K562 (cell line): ENCODE measurements around the gene UCHL5. TPM values are rescaled to one million over a fixed set of nuclear protein-coding genes. Genes with fewer than 3 reads are reported as not detected.

ENCODE experiments used
- CBFB ChIP-seq: sonication (generic); formaldehyde crosslinking; IDR thresholded peaks from 2 replicates; pipeline ENCODE4 v1.4.0; 2020; ENCODE audit warnings: mild to moderate bottlenecking, missing genetic modification reagents
- CHD4 ChIP-seq: fragments of 200-600 bp; sonication (generic); IDR thresholded peaks from 3 replicates; pipeline ENCODE4 v1.6.1; 2012; ENCODE audit warnings: low read depth, mild to moderate bottlenecking, mixed read lengths, low read length, inconsistent platforms; ENCODE audit not compliant: insufficient read depth, insufficient replicate concordance, poor library complexity, severe bottlenecking
- DACH1 ChIP-seq: fragments of 450-650 bp; IDR thresholded peaks from 2 replicates; pipeline ENCODE4 v1.6.1; 2018; ENCODE audit not compliant: partially characterized antibody
- EGR1 ChIP-seq: fragments of 450-650 bp; conservative IDR thresholded peaks from 2 replicates; pipeline ENCODE4 v1.6.1; 2017; ENCODE audit warnings: mild to moderate bottlenecking
- GABPA ChIP-seq: fragments of 200-800 bp; sonication (Bioruptor generic); conservative IDR thresholded peaks from 2 replicates; pipeline ENCODE4 v1.6.1; 2016; ENCODE audit warnings: low read depth, missing genetic modification characterization, missing compliant biosample characterization
- HLTF ChIP-seq: fragments of 450-650 bp; IDR thresholded peaks from 2 replicates; pipeline ENCODE4 v1.6.1; 2016
- KDM5B ChIP-seq: fragments of 200-600 bp; sonication (generic); IDR thresholded peaks from 2 replicates; pipeline ENCODE4 v1.6.1; 2012; ENCODE audit warnings: low read depth, mild to moderate bottlenecking, moderate library complexity, low read length, control low read depth, inconsistent platforms; ENCODE audit not compliant: insufficient replicate concordance
- NCOA1 ChIP-seq: fragments of 450-650 bp; IDR thresholded peaks from 2 replicates; pipeline ENCODE4 v1.6.1; 2016; ENCODE audit warnings: low read depth
- POLR2A ChIP-seq: fragments of 450-650 bp; conservative IDR thresholded peaks from 2 replicates; pipeline ENCODE4 v1.6.1; 2016
- POLR2AphosphoS5 ChIP-seq: IDR thresholded peaks from 2 replicates; pipeline ENCODE4 v1.6.1; 2011; ENCODE audit warnings: mild to moderate bottlenecking, low read depth, low read length, moderate library complexity; ENCODE audit not compliant: control insufficient read depth, insufficient read depth
- RBM22 ChIP-seq: fragments of 200-400 bp; formaldehyde crosslinking; IDR thresholded peaks from 2 replicates; pipeline ENCODE4 v1.6.1; 2018; ENCODE audit warnings: low read length, low read depth; ENCODE audit not compliant: poor library complexity, severe bottlenecking
- RNF2 ChIP-seq: sonication (generic); IDR thresholded peaks from 2 replicates; pipeline ENCODE4 v1.6.1; 2016
- TAF7 ChIP-seq: fragments of 450-650 bp; IDR thresholded peaks from 2 replicates; pipeline ENCODE4 v1.6.1; 2016; ENCODE audit warnings: missing genetic modification characterization, missing compliant biosample characterization
- TAF9B ChIP-seq: fragments of 450-650 bp; IDR thresholded peaks from 2 replicates; pipeline ENCODE4 v1.6.1; 2018; ENCODE audit warnings: mild to moderate bottlenecking; ENCODE audit not compliant: partially characterized antibody
- TARDBP ChIP-seq: fragments of 450-650 bp; IDR thresholded peaks from 2 replicates; pipeline ENCODE4 v1.6.1; 2016
- WHSC1 ChIP-seq: IDR thresholded peaks from one replicate; pipeline ENCODE4 v1.6.1; 2012; ENCODE audit warnings: low read length, control low read depth, inconsistent platforms
- ZBTB9 ChIP-seq: fragments of 450-650 bp; formaldehyde crosslinking; IDR thresholded peaks from 2 replicates; pipeline ENCODE4 v1.4.0; 2020; ENCODE audit warnings: mild to moderate bottlenecking, moderate library complexity
- ZKSCAN3 ChIP-seq: fragments of 250-450 bp; sonication (Bioruptor Pico); IDR thresholded peaks from 2 replicates; pipeline ENCODE4 v1.4.0; 2020
- ZNF24 ChIP-seq: fragments of 450-650 bp; IDR thresholded peaks from 2 replicates; pipeline ENCODE4 v1.6.1; 2016
- ZNF282 ChIP-seq: sonication (generic); formaldehyde crosslinking; IDR thresholded peaks from 2 replicates; pipeline ENCODE4 v1.8.1; 2023; ENCODE audit warnings: missing genetic modification reagents
- ZZZ3 ChIP-seq: fragments of 450-650 bp; IDR thresholded peaks from 2 replicates; pipeline ENCODE4 v1.6.1; 2016; ENCODE audit warnings: antibody characterized with exemption, mild to moderate bottlenecking, moderate library complexity
- polyA plus RNA-seq, 8 experiments: library from polyadenylated mRNA; depleted of rRNA in 4 of 8; stranded (reverse) in 5 of 8; unstranded in 3 of 8; fragments of >200 nt; fragmentation: Nextera tagmentation in 2 of 8; fragmentation: Illumina TruSeq in 1 of 8; extraction: Ambion mirVana in 2 of 8; extraction: Trizol in 1 of 8; gene quantifications; 2 replicates each; pipeline versions ENCODE4 v1.2.1 to v1.2.3, GENCODE V29; 2011 to 2014; ENCODE audit warnings: inconsistent platforms in 1 of 8, missing spikeins in 1 of 8
- total RNA-seq, 7 experiments: library from RNA; depleted of rRNA in 6 of 7; stranded (reverse); fragments of >200 nt in 6 of 7; fragmentation: Illumina TruSeq in 2 of 7; extraction: Trizol in 2 of 7; gene quantifications; 2 replicates each; pipeline versions ENCODE4 v1.2.1 to v1.2.3, GENCODE V29; 2011 to 2021; ENCODE audit warnings: low replicate concordance in 1 of 7
- TF ChIP-seq, protein P1 (sequence below): sonication (generic); formaldehyde crosslinking; IDR thresholded peaks from 2 replicates; pipeline ENCODE4 v1.9.0; 2022; ENCODE audit warnings: mild to moderate bottlenecking, missing genetic modification reagents
- TF ChIP-seq, protein P2 (sequence below): fragments of 250-450 bp; sonication (Bioruptor Pico); IDR thresholded peaks from 2 replicates; pipeline ENCODE4 v1.8.0; 2022; ENCODE audit warnings: moderate library complexity, mild to moderate bottlenecking, inconsistent platforms
- TF ChIP-seq, protein P3 (sequence below), 3 experiments: fragments of 200-800 bp in 1 of 3; sonication (Bioruptor generic) in 1 of 3; sonication (generic) in 1 of 3; formaldehyde crosslinking in 1 of 3; IDR thresholded peaks; 2 replicates each; pipeline versions ENCODE4 v1.6.1 to v1.8.0; 2016 to 2022; ENCODE audit warnings: mild to moderate bottlenecking in 2 of 3, missing compliant biosample characterization in 2 of 3, missing genetic modification characterization in 2 of 3, missing genetic modification reagents in 1 of 3
- TF ChIP-seq, protein P4 (sequence below): IDR thresholded peaks from 2 replicates; pipeline ENCODE4 v1.6.1; 2012; ENCODE audit warnings: low read depth, low read length, improper control_type of control experiment, borderline replicate concordance

The UCHL5 gene
- total and polyA plus RNA-seq, 9 of the 15 experiments (the other 6 are each of a cell fraction or from before 2014, with no cell fraction given), result 61.0 to 206 (median 122) TPM

DNA sequence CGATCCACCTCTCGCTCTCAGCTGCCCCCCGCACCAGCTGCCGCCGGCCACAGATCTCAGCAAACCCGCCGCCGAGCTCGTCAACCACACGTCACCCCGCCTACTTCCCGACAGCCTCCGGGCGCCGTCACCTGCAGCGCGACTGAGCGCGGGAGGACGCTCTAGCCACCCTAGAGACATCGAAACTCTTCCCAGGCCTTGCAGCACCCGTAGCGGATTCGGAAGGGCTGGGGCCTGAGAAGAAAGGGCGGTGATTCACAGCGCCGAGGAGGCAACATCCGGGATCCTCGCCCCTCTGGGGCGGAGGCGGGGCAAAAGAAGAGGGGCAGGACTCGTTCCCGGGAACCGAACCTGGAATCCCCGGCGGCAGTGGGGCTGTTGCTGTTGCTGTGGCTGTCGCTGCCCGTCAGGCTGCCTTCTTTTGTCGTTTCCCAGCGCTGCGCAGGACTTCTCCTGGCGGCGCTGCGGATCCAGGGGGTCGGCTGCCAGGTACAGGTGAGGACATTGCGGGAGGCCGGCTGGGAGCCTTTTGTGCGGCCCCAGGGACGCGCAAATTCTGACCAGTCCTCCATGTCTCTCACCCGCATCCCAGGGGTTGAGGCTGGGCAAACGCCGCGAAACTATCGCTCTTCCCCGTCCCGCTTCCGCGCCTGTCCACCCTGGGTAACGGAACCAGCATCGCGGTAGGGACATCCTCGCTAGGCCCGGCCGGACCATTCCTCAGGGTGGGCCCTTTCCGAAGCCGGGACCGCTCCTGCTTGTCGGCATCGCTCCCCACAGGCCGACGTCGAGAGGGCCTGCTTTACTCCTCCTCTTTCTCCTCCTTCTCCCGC is at the start of gene UCHL5, which contains the start of gene RO60 (continued):
- peak; percentile 40 for TF ChIP-seq TARDBP
- TF ChIP-seq POLR2A, result peak; percentile 98
- peak; percentile 86 for TF ChIP-seq POLR2AphosphoS5
- TF ChIP-seq ZZZ3, result peak; percentile 96
- TF ChIP-seq RNF2, result peak; percentile 96
- TF ChIP-seq, protein P1, sequence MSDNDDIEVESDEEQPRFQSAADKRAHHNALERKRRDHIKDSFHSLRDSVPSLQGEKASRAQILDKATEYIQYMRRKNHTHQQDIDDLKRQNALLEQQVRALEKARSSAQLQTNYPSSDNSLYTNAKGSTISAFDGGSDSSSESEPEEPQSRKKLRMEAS, result peak; percentile 91
- TF ChIP-seq EGR1, result peak; percentile 62
- TF ChIP-seq RBM22, result peak; percentile 19
- peak; percentile 73 for TF ChIP-seq DACH1
- TF ChIP-seq ZBTB9 (CRISPR knock-in tag), result peak; percentile 54; the same call in 1 of the 2 replicates
- TF ChIP-seq TAF7 (tag), result peak; percentile 82
- TF ChIP-seq NCOA1, result peak; percentile 29; the same call in 1 of the 2 replicates
- no peak for TF ChIP-seq WHSC1
- peak; percentile 88 for TF ChIP-seq GABPA
- TF ChIP-seq, protein P2, sequence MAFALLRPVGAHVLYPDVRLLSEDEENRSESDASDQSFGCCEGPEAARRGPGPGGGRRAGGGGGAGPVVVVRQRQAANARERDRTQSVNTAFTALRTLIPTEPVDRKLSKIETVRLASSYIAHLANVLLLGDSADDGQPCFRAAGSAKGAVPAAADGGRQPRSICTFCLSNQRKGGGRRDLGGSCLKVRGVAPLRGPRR (CRISPR knock-in tag), result no peak
- TF ChIP-seq TAF9B, result peak; percentile 96
- no peak for TF ChIP-seq CHD4
- TF ChIP-seq, protein P3, sequence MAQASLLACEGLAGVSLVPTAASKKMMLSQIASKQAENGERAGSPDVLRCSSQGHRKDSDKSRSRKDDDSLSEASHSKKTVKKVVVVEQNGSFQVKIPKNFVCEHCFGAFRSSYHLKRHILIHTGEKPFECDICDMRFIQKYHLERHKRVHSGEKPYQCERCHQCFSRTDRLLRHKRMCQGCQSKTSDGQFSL (CRISPR knock-in tag; IDR thresholded peaks at IDR 0.05), result peak; percentile 78; the same call in 1 of the 2 replicates
- TF ChIP-seq, protein P3 (tag; IDR thresholded peaks at IDR 0.05), result no peak
- TF ChIP-seq ZNF24, result peak; percentile 74; the same call in 1 of the 2 replicates
- TF ChIP-seq KDM5B, result peak; percentile 74
- TF ChIP-seq, protein P4, sequence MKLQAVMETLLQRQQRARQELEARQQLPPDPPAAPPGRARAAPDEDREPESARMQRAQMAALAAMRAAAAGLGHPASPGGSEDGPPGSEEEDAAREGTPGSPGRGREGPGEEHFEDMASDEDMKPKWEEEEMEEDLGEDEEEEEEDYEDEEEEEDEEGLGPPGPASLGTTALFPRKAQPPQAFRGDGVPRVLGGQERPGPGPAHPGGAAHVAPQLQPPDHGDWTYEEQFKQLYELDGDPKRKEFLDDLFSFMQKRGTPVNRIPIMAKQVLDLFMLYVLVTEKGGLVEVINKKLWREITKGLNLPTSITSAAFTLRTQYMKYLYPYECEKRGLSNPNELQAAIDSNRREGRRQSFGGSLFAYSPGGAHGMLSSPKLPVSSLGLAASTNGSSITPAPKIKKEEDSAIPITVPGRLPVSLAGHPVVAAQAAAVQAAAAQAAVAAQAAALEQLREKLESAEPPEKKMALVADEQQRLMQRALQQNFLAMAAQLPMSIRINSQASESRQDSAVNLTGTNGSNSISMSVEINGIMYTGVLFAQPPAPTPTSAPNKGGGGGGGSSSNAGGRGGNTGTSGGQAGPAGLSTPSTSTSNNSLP, result peak; percentile 65; the same call in 1 of the 2 replicates
- no peak for TF ChIP-seq ZKSCAN3 (CRISPR knock-in tag)
- TF ChIP-seq CBFB (CRISPR knock-in tag), result peak; percentile 43; the same call in 1 of the 2 replicates
- 0 out of 2 replicates have a peak, but pooled peaks have one; percentile 57 for TF ChIP-seq ZNF282
- peak; percentile 76 for TF ChIP-seq HLTF
